Activated B cell treated with CpG ODN at 0.5 μM for 24 hours (primary cell): ENCODE measurements around the gene RFX2. TPM values are rescaled to one million over a fixed set of nuclear protein-coding genes. Genes with fewer than 3 reads are reported as not detected.

Experiments
- ATAC-seq: fragments of 200-7000 bp; cut with Tn5 transposase; one replicate; pipeline ENCODE4 v1.10.0; 2021; ENCODE audit warnings: low read depth, mild to moderate bottlenecking, moderate library complexity
- CTCF ChIA-PET: fragments of 350-600 bp; sonication (Branson Sonifier 250); formaldehyde crosslinking; loops from one replicate; lab custom pipeline; 2021; ENCODE audit warnings: antibody characterized with exemption; lab: Charles Lee
- POLR2A ChIA-PET: fragments of 350-600 bp; sonication (Branson Sonifier 250); formaldehyde crosslinking; loops from one replicate; lab custom pipeline; 2021; ENCODE audit warnings: antibody characterized with exemption; lab: Charles Lee
- DNase-seq: peaks from one replicate; pipeline ENCODE4 v3.0.0; 2022
- H3K27ac Mint-ChIP-seq: one replicate; pipeline ENCODE4 v1.8.0; 2020; ENCODE audit warnings: mixed read lengths
- H3K27me3 Mint-ChIP-seq: one replicate; pipeline ENCODE4 v1.8.0; 2021; ENCODE audit warnings: mixed read lengths
- H3K36me3 Mint-ChIP-seq: one replicate; pipeline ENCODE4 v1.8.0; 2021; ENCODE audit warnings: low read depth, mixed read lengths
- H3K4me1 Mint-ChIP-seq: one replicate; pipeline ENCODE4 v1.8.0; 2021; ENCODE audit warnings: mixed read lengths
- H3K4me3 Mint-ChIP-seq: one replicate; pipeline ENCODE4 v1.8.0; 2020; ENCODE audit warnings: mild to moderate bottlenecking, mixed read lengths
- H3K9me3 Mint-ChIP-seq: one replicate; pipeline ENCODE4 v1.8.0; 2020; ENCODE audit warnings: mixed read lengths
- CTCF ChIP-seq: fragments of 200-600 bp; IDR thresholded peaks from one replicate; pipeline ENCODE4 v1.8.0; 2022; ENCODE audit warnings: antibody characterized with exemption, mild to moderate bottlenecking
- intact Hi-C: fragments of 100-400 bp; cut with micrococcal nuclease; formaldehyde crosslinking; loops from one replicate; pipeline ENCODE4 v1.15.1; 2024
- total RNA-seq: library from RNA; stranded (reverse); gene quantifications from 2 replicates; pipeline ENCODE4 v1.2.3, GENCODE V29; 2022

Gene RFX2
- total RNA-seq, 1 donor from 2014 or later: 7.0 TPM

- Mint-ChIP-seq H3K4me3 (no peak overlapping the region), H3K4me1 (peaks cover 29% of the 10 kb centered on the region), H3K27me3 (peaks cover 12% of the 10 kb centered on the region), H3K36me3 (no peaks in the 10 kb centered on the region), H3K9me3 (no peaks in the 10 kb centered on the region), H3K27ac (no peak overlapping the region)
- intact Hi-C loops: no loop called here
- POLR2A ChIA-PET: interaction anchor here (0.8 kb wide), 1 partner anchor 30 kb away, joined by 4 read pairs; no protein-coding TSS in a partner anchor
- ATAC-seq (no peak), DNase-seq (no peak)
- no peak for TF ChIP-seq CTCF
- CTCF ChIA-PET: interaction anchor here (1.1 kb wide), 1 partner anchor 20 kb away, joined by 4 read pairs; no protein-coding TSS in a partner anchor
Observed at GRCh38 chr19:6105444-6105843, 4.9 kb downstream of the RFX2 start.

- Mint-ChIP-seq H3K9me3 (no peaks in the 10 kb centered on the region), H3K4me1 (peaks cover 26% of the 10 kb centered on the region), H3K36me3 (no peaks in the 10 kb centered on the region), H3K27me3 (peaks cover 8% of the 10 kb centered on the region), H3K4me3 (no peak overlapping the region), H3K27ac (no peak overlapping the region)
- DNase-seq (no peak), ATAC-seq (no peak)
- ChIA-PET CTCF (no interaction called here), POLR2A (no interaction called here)
- intact Hi-C loops: no loop called here
- no peak for TF ChIP-seq CTCF
Observed at GRCh38 chr19:6103894-6104293, 6.4 kb downstream of the RFX2 start.

- CTCF ChIA-PET: no interaction called here
- no peak for TF ChIP-seq CTCF
- DNase-seq: no peak
- intact Hi-C loops: no loop called here
- H3K9me3 Mint-ChIP-seq: no peaks in the 10 kb centered on the region
- no peaks in the 10 kb centered on the region for H3K36me3 Mint-ChIP-seq
- POLR2A ChIA-PET: interaction anchor here (0.6 kb wide), 1 partner anchor 26 kb away, joined by 6 read pairs; no protein-coding TSS in a partner anchor
- peaks cover 19% of the 10 kb centered on the region for H3K4me1 Mint-ChIP-seq
- no peak overlapping the region for H3K27ac Mint-ChIP-seq
- no peak overlapping the region for H3K4me3 Mint-ChIP-seq
- H3K27me3 Mint-ChIP-seq: peaks cover 2% of the 10 kb centered on the region
- ATAC-seq: no peak
Observed at GRCh38 chr19:6103217-6103644, 7.1 kb downstream of the RFX2 start.

- no peak for TF ChIP-seq CTCF
- Mint-ChIP-seq H3K4me1 (peaks cover 17% of the 10 kb centered on the region), H3K27me3 (peaks cover 2% of the 10 kb centered on the region), H3K9me3 (no peaks in the 10 kb centered on the region), H3K27ac (no peak overlapping the region), H3K36me3 (no peaks in the 10 kb centered on the region), H3K4me3 (no peak overlapping the region)
- DNase-seq: no peak
- ChIA-PET CTCF (interaction anchor here (0.6 kb wide), 1 partner anchor 23 kb away, joined by 3 read pairs; no protein-coding TSS in a partner anchor), POLR2A (no interaction called here)
- intact Hi-C loops: no loop called here
- ATAC-seq: no peak
Observed at GRCh38 chr19:6101991-6102390, 8.3 kb downstream of the RFX2 start.

- intact Hi-C loops: no loop called here
- POLR2A ChIA-PET: interaction anchor here (0.6 kb wide), 1 partner anchor 671 kb away, joined by 4 read pairs; the partner anchor contains the start of gene VAV1
- H3K4me1 Mint-ChIP-seq: peaks cover 17% of the 10 kb centered on the region
- DNase-seq (no peak), ATAC-seq (no peak)
- H3K36me3 Mint-ChIP-seq: no peaks in the 10 kb centered on the region
- no peak overlapping the region for H3K27ac Mint-ChIP-seq
- no peak for TF ChIP-seq CTCF
- no peaks in the 10 kb centered on the region for H3K9me3 Mint-ChIP-seq
- CTCF ChIA-PET: interaction anchor here (0.6 kb wide), 1 partner anchor 24 kb away, joined by 3 read pairs; no protein-coding TSS in a partner anchor
- H3K4me3 Mint-ChIP-seq: no peak overlapping the region
- H3K27me3 Mint-ChIP-seq: peaks cover 2% of the 10 kb centered on the region
Observed at GRCh38 chr19:6101291-6101825, 8.9 kb downstream of the RFX2 start.
